Measurements from ENCODE around the gene TRIM63. TPM values are rescaled to one million over a fixed set of nuclear protein-coding genes. Genes with fewer than 3 reads are reported as not detected.
"Not testable (repeated sequence)": the region's sequence is repeated elsewhere in the genome, so short reads cannot be mapped to it uniquely, and the experiment has no call there.

The TRIM63 gene
- total RNA-seq, 1 experiment from 2014 or later, result not detected

DNA sequence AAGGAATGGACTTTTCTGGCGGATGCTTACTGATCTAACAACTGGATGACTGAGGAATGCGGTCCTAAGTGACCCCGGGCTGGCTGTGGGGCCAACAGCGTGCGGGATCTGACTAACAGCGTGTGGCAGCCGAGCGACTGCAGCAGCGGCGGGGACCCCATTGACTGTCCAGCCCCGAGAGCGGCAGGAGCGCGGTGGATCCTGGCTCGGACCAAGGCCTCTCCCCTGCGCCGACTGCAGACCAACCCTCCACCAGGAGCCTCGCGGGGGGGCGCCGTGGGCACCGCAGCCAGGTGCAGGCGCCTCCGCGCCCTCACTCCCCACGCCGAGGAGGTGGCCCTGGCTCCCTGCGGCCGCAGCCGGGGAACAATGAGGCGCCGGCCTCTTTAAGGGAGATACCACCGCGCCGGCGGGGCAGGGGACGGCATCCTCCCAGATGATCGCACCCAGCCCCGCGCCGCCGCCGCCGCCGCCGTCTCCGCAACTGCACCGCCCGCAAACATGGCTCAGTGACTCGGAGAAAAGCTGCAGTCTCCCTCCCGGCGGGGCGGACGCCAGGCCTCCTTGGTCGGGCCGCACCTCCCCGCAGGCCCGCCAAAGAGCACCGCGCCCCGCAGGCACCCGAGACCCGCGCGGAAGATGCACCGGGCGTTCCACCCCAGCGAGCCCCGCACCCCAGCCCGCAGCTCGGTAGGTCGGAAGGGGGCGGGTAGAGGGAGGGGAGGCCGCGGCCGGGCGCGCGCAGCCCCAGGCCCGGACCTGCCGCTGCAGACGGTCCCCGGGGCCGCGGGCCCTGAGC lies 43.5 kb upstream of the TRIM63 start:
- peak; percentile 59 for ATAC-seq
- H3K9me3 ChIP-seq (ENCODE audit: low read length), result no peaks in the 10 kb centered on the region
- ChIA-PET POLR2A (ENCODE audit: unreplicated experiment) (no interaction called here), CTCF (no interaction called here)
- H4K20me1 ChIP-seq (ENCODE audit: low read length), result no peaks in the 10 kb centered on the region
- peaks cover 30% of the 10 kb centered on the region for H3K79me2 ChIP-seq (ENCODE audit: low read length)
- TF ChIP-seq, protein P1, sequence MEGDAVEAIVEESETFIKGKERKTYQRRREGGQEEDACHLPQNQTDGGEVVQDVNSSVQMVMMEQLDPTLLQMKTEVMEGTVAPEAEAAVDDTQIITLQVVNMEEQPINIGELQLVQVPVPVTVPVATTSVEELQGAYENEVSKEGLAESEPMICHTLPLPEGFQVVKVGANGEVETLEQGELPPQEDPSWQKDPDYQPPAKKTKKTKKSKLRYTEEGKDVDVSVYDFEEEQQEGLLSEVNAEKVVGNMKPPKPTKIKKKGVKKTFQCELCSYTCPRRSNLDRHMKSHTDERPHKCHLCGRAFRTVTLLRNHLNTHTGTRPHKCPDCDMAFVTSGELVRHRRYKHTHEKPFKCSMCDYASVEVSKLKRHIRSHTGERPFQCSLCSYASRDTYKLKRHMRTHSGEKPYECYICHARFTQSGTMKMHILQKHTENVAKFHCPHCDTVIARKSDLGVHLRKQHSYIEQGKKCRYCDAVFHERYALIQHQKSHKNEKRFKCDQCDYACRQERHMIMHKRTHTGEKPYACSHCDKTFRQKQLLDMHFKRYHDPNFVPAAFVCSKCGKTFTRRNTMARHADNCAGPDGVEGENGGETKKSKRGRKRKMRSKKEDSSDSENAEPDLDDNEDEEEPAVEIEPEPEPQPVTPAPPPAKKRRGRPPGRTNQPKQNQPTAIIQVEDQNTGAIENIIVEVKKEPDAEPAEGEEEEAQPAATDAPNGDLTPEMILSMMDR (conservative IDR thresholded peaks at IDR 0.05; ENCODE audit: low read depth, low read length), result no peak
- TF ChIP-seq EZH2phosphoT487 (IDR thresholded peaks at IDR 0.05; ENCODE audit: borderline replicate concordance, low read length) (no peak), EZH2 (IDR thresholded peaks at IDR 0.05; ENCODE audit: low read length, unreplicated experiment) (no peak)
- peak overlapping the region; percentile 92 for H2AFZ ChIP-seq (ENCODE audit: low read length)
- H3K4me1 ChIP-seq (ENCODE audit: insufficient read depth, low read length), result peaks cover 18% of the 10 kb centered on the region
- peak overlapping the region; percentile 80 for H3K27ac ChIP-seq (ENCODE audit: low read length)
- DNase-seq, result peak; percentile 74
- peaks cover 11% of the 10 kb centered on the region for H3K36me3 ChIP-seq (ENCODE audit: low read depth, low read length)
- BruUV-seq (replicated peaks), result no TSS peak
- peak overlapping the region; percentile 97 for H3K4me3 ChIP-seq (ENCODE audit: low read length)
- peak overlapping the region; percentile 94 for H3K9ac ChIP-seq (ENCODE audit: low read length)
- no peaks in the 10 kb centered on the region for H3K9me2 ChIP-seq (replicated peaks; ENCODE audit: low read length)
- intact Hi-C loops (cut with micrococcal nuclease), result loop anchor here (2.0 kb wide), 1 partner anchor 124 kb away; the partner anchor contains the start of gene CEP85
- no peaks in the 10 kb centered on the region for H3K27me3 ChIP-seq (ENCODE audit: low read length)
- no peaks in the 10 kb centered on the region for H3F3A ChIP-seq (ENCODE audit: low read length, unreplicated experiment)
- peak overlapping the region; percentile 84 for H3K4me2 ChIP-seq (ENCODE audit: low read length)

GRCh38 chr1:26109229-26110164 lies 42.1 kb upstream of the TRIM63 start:
- CTCF ChIA-PET, result interaction anchor here (0.6 kb wide), 1 partner anchor 11 kb away, joined by 3 read pairs; no protein-coding TSS in a partner anchor
- Histone ChIP-seq H4K20me1 (ENCODE audit: low read length) (no peaks in the 10 kb centered on the region), H3K36me3 (ENCODE audit: low read depth, low read length) (peaks cover 4% of the 10 kb centered on the region), H3K9me3 (ENCODE audit: low read length) (no peaks in the 10 kb centered on the region), H3F3A (ENCODE audit: low read length, unreplicated experiment) (no peaks in the 10 kb centered on the region), H3K27ac (ENCODE audit: low read length) (no peak overlapping the region), H3K9ac (ENCODE audit: low read length) (0 out of 2 replicates have a peak overlapping the region, but pooled peaks have one; percentile 94), H3K9me2 (replicated peaks; ENCODE audit: low read length) (no peaks in the 10 kb centered on the region), H3K4me1 (ENCODE audit: insufficient read depth, low read length) (peaks cover 20% of the 10 kb centered on the region), H3K4me2 (ENCODE audit: low read length) (peak overlapping the region; percentile 84), H3K27me3 (ENCODE audit: low read length) (no peaks in the 10 kb centered on the region), H2AFZ (ENCODE audit: low read length) (no peak overlapping the region), H3K4me3 (ENCODE audit: low read length) (peak overlapping the region; percentile 97; the same call in 1 of the 2 replicates), H3K79me2 (ENCODE audit: low read length) (peaks cover 23% of the 10 kb centered on the region)
- BruUV-seq (replicated peaks), result no TSS peak
- POLR2A ChIA-PET (ENCODE audit: unreplicated experiment), result no interaction called here
- no peak for ATAC-seq
- intact Hi-C loops (cut with micrococcal nuclease), result loop anchor here (2.0 to 10.0 kb wide), 3 partner anchors 53 to 305 kb away; partner anchors contain the start of genes CEP85 and LIN28A
- TF ChIP-seq EZH2 (IDR thresholded peaks at IDR 0.05; ENCODE audit: low read length, unreplicated experiment), result no peak
- DNase-seq, result no peak

- H3F3A ChIP-seq (ENCODE audit: low read length, unreplicated experiment); DNase-seq; POLR2A ChIA-PET (ENCODE audit: unreplicated experiment); H3K27me3 ChIP-seq (ENCODE audit: low read length); H4K20me1 ChIP-seq (ENCODE audit: low read length); H3K9ac ChIP-seq (ENCODE audit: low read length); H3K9me2 ChIP-seq (replicated peaks; ENCODE audit: low read length); H3K36me3 ChIP-seq (ENCODE audit: low read depth, low read length); H3K79me2 ChIP-seq (ENCODE audit: low read length); H3K4me3 ChIP-seq (ENCODE audit: low read length); H3K4me2 ChIP-seq (ENCODE audit: low read length); ATAC-seq; H3K9me3 ChIP-seq (ENCODE audit: low read length); H3K4me1 ChIP-seq (ENCODE audit: insufficient read depth, low read length); BruUV-seq (replicated peaks); H3K27ac ChIP-seq (ENCODE audit: low read length): not testable (repeated sequence)
- intact Hi-C loops (cut with micrococcal nuclease), result loop anchor here (1.0 to 10.0 kb wide), 4 partner anchors 40 to 310 kb away; partner anchors contain the start of gene LIN28A
- peak overlapping the region; percentile 71; the same call in 1 of the 2 replicates for H2AFZ ChIP-seq (ENCODE audit: low read length)
- CTCF ChIA-PET, result interaction anchor here (0.6 to 1.0 kb wide), 5 partner anchors 18 to 244 kb away, joined by 4 to 19 read pairs (median 4); partner anchors contain the start of gene CEP85
These were observed 37.8 kb upstream of the TRIM63 start for GRCh38 chr1:26105226-26105548.

Data from PC-3 (cell line).